Gastrocnemius medialis (tissue), 4 donors: ENCODE results near the gene PRKCE. TPM values are rescaled to one million over a fixed set of nuclear protein-coding genes. Genes with fewer than 3 reads are reported as not detected.

ENCODE experiments used
- ATAC-seq, 2 donors: fragments of 150-250 bp; one replicate each; pipeline ENCODE4 v1.9.1; 2016
- DNase-seq, 2 donors: peaks; one replicate each; pipeline ENCODE4 v3.0.0-alpha.2; 2019
- H3K27ac ChIP-seq, 4 donors: fragments of 200-600 bp; sonication (generic); 1 replicate in 1 of 4; 2 replicates in 3 of 4; pipeline ENCODE4 v1.5.1; 2016 to 2018; ENCODE audit warnings: mild to moderate bottlenecking in 2 of 4, moderate library complexity in 1 of 4
- H3K27me3 ChIP-seq, 3 donors: fragments of 200-600 bp; sonication (generic) in 2 of 3; 1 replicate in 1 of 3; 2 replicates in 2 of 3; pipeline versions ENCODE4 v1.5.1 to v1.6.0; 2016 to 2019; ENCODE audit warnings: mild to moderate bottlenecking in 1 of 3, moderate library complexity in 1 of 3
- H3K36me3 ChIP-seq, 2 donors: fragments of 200-600 bp; sonication (generic) in 1 of 2; one replicate each; pipeline ENCODE4 v1.5.1; 2017 to 2018
- H3K4me1 ChIP-seq, 2 donors: fragments of 200-600 bp; sonication (generic) in 1 of 2; one replicate each; pipeline ENCODE4 v1.5.1; 2016 to 2017; ENCODE audit warnings: mild to moderate bottlenecking in 2 of 2
- H3K4me3 ChIP-seq, 4 donors: fragments of 200-600 bp; sonication (generic) in 3 of 4; 1 replicate in 1 of 4; 2 replicates in 3 of 4; pipeline ENCODE4 v1.5.1; 2016 to 2019; ENCODE audit warnings: mild to moderate bottlenecking in 2 of 4
- H3K9me3 ChIP-seq, 3 donors: fragments of 200-600 bp; sonication (generic) in 2 of 3; 1 replicate in 1 of 3; 2 replicates in 2 of 3; pipeline ENCODE4 v1.5.1; 2016 to 2019
- POLR2A ChIP-seq, 2 donors: fragments of 450-650 bp; IDR thresholded peaks; one replicate each; pipeline ENCODE4 v1.6.1; 2017; ENCODE audit warnings: antibody characterized with exemption in 2 of 2, mild to moderate bottlenecking in 2 of 2, moderate library complexity in 2 of 2
- in situ Hi-C, 4 donors: fragments of 200-750 bp; cut with MboI; loops; one replicate each; pipeline versions ENCODE4 v1.15.0 to v1.8.0; 2017; ENCODE audit warnings: low sequenced_read_pairs in 4 of 4
- intact Hi-C: fragments of 100-400 bp; cut with DNase I; formaldehyde crosslinking; loops from one replicate; pipeline ENCODE4 v1.15.1; 2023; ENCODE audit warnings: low total_unique reads
- total RNA-seq, 4 donors: library from RNA; depleted of rRNA; stranded (reverse); fragments of >200 nt; gene quantifications; one replicate each; pipeline versions ENCODE4 v1.1.0 to v1.2.3, GENCODE V29; 2016
- TF ChIP-seq, protein P1 (sequence below), 5 experiments: fragments of 450-650 bp in 3 of 5; fragments of 200-600 bp in 2 of 5; sonication (generic) in 2 of 5; IDR thresholded peaks in 4 of 5; conservative IDR thresholded peaks in 1 of 5; 1 replicate in 4 of 5; 2 replicates in 1 of 5; pipeline ENCODE4 v1.5.1; 2016 to 2019; ENCODE audit warnings: antibody characterized with exemption in 5 of 5, mild to moderate bottlenecking in 3 of 5, moderate library complexity in 3 of 5

The PRKCE gene
- total RNA-seq, 4 donors from 2014 or later: 5.8 to 28.9 (median 11.8) TPM

DNA sequence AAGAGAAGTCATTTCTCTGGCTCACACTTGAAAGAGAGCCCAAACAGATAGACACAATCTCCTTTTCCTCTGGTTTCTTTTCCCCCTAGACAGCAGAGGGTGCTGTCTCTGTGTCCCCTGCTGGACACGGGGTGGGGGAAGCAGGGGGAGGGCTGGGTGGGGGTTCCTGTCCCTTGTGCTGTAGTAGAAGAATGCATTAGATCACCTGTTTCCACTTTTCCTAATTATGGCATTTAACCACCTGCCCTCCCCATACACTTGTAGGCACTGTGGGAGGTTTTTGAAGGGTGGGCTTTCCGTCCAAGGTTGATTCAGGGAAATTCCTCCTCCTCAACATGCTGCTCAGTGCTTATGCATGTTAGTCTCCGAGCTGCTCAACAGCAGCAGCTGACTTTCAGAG is 439.5 kb downstream of the PRKCE start:
- TF ChIP-seq, protein P1, sequence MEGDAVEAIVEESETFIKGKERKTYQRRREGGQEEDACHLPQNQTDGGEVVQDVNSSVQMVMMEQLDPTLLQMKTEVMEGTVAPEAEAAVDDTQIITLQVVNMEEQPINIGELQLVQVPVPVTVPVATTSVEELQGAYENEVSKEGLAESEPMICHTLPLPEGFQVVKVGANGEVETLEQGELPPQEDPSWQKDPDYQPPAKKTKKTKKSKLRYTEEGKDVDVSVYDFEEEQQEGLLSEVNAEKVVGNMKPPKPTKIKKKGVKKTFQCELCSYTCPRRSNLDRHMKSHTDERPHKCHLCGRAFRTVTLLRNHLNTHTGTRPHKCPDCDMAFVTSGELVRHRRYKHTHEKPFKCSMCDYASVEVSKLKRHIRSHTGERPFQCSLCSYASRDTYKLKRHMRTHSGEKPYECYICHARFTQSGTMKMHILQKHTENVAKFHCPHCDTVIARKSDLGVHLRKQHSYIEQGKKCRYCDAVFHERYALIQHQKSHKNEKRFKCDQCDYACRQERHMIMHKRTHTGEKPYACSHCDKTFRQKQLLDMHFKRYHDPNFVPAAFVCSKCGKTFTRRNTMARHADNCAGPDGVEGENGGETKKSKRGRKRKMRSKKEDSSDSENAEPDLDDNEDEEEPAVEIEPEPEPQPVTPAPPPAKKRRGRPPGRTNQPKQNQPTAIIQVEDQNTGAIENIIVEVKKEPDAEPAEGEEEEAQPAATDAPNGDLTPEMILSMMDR (IDR thresholded peaks at IDR 0.05 in 4 of 5, conservative IDR thresholded peaks at IDR 0.05 in 1 of 5): peak in 2 of 5 experiments; percentile 27 to 31
- no peak for TF ChIP-seq POLR2A (IDR thresholded peaks at IDR 0.05)
- ATAC-seq: peak in 1 of 2 donors; percentile 31
- H3K27ac ChIP-seq: peak overlapping the region in 2 of 4 donors; percentile 6 to 29
- no peaks in the 10 kb centered on the region for H3K9me3 ChIP-seq
- DNase-seq: no peak
- no peaks in the 10 kb centered on the region for H3K27me3 ChIP-seq
- peaks cover 0 to 18% of the 10 kb centered on the region in 2 donors for H3K36me3 ChIP-seq
- in situ Hi-C loops: no loop called here
- intact Hi-C loops: no loop called here
- H3K4me3 ChIP-seq: no peak overlapping the region
- peaks cover 0 to 11% of the 10 kb centered on the region in 2 donors for H3K4me1 ChIP-seq

DNA sequence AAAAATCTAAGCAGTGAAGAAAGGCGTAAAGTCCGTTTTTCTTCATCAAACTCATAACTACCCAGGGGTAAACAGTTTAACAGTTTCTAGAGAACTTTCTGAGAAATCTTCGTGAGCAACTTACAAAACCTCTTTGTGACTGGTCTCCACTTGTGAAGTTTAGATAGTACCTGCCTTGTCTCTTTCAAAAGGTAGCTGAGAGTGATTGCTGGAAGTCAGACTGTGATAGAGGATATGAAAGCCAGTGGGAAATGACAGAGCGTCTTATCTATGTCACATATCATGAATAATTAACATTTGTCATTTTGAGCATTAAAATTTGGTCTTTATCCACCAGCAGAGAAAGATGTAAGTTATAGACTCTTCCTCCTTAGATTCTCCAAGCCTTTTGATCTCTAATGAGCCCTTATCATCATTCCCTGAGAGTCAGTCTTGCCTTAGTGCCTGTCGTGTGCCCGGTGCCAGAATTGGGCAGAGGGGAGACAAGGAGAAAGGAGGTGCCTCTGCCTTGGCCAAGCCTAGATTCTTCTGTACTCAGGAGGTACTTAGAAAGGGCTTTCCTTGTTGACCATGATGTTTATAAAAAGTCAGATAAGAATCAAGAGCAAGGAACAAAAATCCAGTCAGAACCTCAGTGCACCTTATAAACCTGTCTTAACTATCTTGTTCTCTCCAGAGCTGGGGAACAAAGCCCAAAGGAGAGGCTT is 440.6 kb downstream of the PRKCE start:
- Histone ChIP-seq H3K4me1 (peaks cover 0 to 6% of the 10 kb centered on the region in 2 donors), H3K27ac (peak overlapping the region in 1 of 4 donors; percentile 29)
- TF ChIP-seq, protein P1 (IDR thresholded peaks at IDR 0.05 in 4 of 5, conservative IDR thresholded peaks at IDR 0.05 in 1 of 5): no peak
- no peak for TF ChIP-seq POLR2A (IDR thresholded peaks at IDR 0.05)

DNA sequence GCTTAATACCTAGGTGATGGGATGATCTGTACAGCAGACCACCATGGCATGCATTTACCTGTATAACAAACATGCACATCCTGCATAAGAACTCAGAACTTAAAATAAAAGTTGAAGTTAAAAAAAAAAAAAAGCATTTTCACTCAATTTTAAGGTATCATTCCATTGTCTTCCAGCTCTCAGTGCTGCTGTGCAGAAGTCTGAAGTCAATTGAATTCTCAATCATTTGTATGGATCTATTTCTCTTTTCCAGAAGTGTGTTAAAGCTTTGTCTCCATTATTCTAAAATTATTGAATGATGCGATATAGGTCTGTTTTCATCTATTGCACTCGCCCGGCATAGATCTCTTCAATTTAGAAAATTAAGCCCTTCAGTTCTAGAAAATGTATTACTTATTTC is 443.2 kb downstream of the PRKCE start:
- in situ Hi-C loops (no loop called here), intact Hi-C loops (no loop called here)
- Histone ChIP-seq H3K36me3 (no peaks in the 10 kb centered on the region), H3K27me3 (no peaks in the 10 kb centered on the region), H3K4me3 (no peak overlapping the region), H3K4me1 (peaks cover 8 to 10% of the 10 kb centered on the region in 2 donors), H3K9me3 (no peaks in the 10 kb centered on the region), H3K27ac (peak overlapping the region in 1 of 4 donors; percentile 2)
- ATAC-seq (no peak), DNase-seq (no peak)
- no peak for TF ChIP-seq POLR2A (IDR thresholded peaks at IDR 0.05)
- TF ChIP-seq, protein P1 (IDR thresholded peaks at IDR 0.05 in 4 of 5, conservative IDR thresholded peaks at IDR 0.05 in 1 of 5): no peak

More for the DNA sequence above, 440.6 kb downstream of the PRKCE start:
- DNase-seq (no peak), ATAC-seq (no peak)
- intact Hi-C loops: no loop called here
- no peak overlapping the region for H3K4me3 ChIP-seq
- in situ Hi-C loops: no loop called here
- H3K27me3 ChIP-seq: no peaks in the 10 kb centered on the region
- no peaks in the 10 kb centered on the region for H3K9me3 ChIP-seq
- H3K36me3 ChIP-seq: peaks cover 0 to 18% of the 10 kb centered on the region in 2 donors

DNA sequence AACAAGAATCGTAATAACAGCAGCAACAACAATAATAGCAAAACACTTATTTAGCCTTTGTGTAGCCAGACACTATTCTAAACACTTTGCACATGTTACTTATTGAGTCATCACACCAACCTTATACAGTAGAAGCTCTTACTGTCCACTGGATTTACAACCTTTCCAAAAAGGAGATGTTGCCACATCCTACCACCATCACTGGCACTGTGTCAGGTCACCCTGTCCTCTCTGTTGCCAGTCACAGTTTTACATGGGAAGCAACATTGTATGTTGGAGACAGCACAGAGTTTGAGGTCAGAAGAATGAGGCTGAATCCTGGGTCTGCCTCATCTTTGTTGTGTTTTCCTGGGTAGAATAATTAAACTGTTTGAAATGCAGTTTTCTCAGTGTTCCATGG is 444.4 kb downstream of the PRKCE start:
- Histone ChIP-seq H3K4me3 (no peak overlapping the region), H3K9me3 (no peaks in the 10 kb centered on the region), H3K27me3 (no peaks in the 10 kb centered on the region), H3K36me3 (no peaks in the 10 kb centered on the region), H3K27ac (peak overlapping the region in 1 of 4 donors; percentile 2), H3K4me1 (peaks cover 8 to 10% of the 10 kb centered on the region in 2 donors)
- DNase-seq: no peak
- intact Hi-C loops (no loop called here), in situ Hi-C loops (no loop called here)
- no peak for ATAC-seq
- TF ChIP-seq, protein P1 (IDR thresholded peaks at IDR 0.05 in 4 of 5, conservative IDR thresholded peaks at IDR 0.05 in 1 of 5): no peak
- TF ChIP-seq POLR2A (IDR thresholded peaks at IDR 0.05): no peak
